Occipital lobe (tissue), 2 donors: ENCODE data around the gene NFATC1. TPM values are rescaled to one million over a fixed set of nuclear protein-coding genes. Genes with fewer than 3 reads are reported as not detected.

Experiments
- DNase-seq: peaks from one replicate; lab custom pipeline; 2025; lab: John Stamatoyannopoulos, UW
- total RNA-seq: library from RNA; depleted of rRNA; stranded (reverse); fragments of >200 nt; gene quantifications from one replicate; pipeline ENCODE4 v1.2.3, GENCODE V29; 2014

Gene NFATC1
- total RNA-seq, 1 donor from 2014 or later: 0.16 TPM

DNA sequence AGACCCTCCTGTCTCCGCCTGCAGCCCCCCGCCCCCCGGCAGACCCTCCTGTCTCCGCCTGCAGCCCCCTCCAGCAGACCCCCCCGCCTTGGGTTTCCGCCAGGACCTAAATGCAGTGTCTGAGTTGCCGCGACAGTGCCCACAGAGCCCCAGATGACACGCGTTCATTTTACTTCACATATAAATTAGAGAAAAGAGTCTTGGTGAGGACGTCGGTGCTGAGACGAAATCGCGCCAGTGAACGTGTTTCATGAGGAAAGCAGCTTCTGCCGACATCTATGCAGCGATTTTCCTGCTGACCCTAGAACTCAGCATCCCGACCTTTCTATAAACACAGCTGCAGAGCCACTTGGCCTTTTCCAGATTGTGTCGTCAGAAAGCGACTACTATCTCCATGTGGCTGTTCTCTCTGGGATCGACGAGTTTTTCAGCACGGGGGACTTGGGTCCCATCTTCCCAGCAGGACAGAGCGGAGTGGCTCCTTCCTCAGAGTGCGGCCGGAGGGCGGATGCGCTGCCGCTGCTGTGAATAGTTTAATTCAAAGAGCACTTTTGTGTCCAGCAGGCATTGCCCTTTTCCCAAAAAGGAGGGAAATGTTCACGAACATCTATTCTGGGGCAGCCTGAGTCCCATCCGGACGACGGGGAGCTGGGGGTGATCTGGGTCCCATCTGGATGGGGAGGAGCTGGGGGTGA, 136.7 kb downstream of the NFATC1 start:
- no peak for DNase-seq

DNA sequence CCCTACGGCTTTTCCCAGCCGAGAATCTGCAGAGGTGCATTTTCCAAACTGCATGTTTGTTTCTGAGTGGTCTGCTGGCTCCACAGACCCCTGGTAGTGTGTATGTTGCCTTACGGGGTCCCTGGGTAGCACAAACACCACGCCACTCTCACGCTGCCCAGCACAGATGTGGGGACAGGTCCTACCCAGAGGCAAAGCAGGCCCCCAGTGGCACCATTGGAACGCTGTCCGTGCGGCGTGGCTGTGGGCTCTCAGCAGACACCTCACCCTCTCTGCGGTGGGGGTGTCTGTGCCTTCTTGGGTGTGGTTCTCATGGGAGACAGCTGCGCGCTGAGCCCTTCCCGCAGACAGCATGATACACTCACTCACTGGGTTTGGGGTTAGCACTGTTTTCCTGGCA, 137.4 kb downstream of the NFATC1 start:
- no peak for DNase-seq

DNA sequence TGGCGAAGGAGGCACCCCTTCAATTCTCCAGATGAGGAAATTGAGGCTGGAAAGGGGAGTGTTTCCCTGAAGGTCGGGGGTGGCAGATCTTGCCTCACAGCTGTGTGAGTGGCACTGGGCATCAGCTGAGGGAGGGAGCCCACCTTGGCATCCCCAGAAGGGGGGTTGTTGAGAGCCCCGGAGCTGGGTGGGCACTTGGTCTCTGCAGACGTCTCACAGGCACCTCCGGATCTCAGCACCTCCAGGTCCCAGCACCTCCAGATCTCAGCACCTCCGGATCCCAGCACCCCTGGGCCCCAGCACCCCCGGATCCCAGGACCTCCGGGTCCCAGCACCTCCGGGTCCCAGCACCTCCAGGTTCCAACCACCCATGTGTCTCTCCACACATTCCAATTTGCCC, 137.9 kb downstream of the NFATC1 start:
- no peak for DNase-seq

DNA sequence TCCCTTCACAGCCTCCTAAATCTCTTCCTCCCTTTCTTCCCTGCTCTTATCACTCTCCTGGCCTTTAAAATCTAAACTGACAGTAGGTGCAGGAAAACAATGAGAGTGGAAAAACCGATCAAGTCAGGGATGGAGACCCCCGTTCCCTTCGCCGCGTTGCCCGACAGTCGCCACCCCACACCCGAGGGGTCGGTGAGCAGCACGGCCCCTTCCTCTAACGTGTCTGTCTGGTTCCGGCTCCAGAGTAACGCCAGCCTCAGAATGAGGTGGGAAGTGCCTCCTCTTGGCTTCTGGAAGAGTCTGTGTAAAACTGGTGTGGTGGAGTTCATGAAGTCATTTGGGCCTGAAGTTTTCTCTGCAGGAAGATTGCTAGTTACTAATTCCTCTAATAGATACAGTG, 138.6 kb downstream of the NFATC1 start:
- DNase-seq: no peak

DNA sequence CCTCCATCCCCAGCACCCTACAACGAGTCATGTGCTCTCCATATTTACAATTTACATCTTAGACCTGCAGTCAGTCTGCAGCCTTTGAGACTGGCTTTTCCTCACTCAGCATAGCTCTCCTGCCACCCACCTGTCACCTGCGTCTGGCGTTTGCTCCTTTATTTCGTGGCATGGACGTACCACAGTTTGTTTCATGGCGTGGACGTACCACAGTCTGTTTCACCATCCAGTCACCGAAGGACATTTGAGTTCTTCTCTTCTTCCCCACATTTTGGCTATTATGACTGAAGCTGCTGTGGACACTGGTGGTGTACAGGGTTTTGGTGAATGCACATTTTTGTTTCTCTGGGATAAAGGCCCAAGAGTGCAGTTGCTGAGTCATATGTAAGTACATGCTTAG, 142.0 kb downstream of the NFATC1 start:
- DNase-seq: no peak

DNA sequence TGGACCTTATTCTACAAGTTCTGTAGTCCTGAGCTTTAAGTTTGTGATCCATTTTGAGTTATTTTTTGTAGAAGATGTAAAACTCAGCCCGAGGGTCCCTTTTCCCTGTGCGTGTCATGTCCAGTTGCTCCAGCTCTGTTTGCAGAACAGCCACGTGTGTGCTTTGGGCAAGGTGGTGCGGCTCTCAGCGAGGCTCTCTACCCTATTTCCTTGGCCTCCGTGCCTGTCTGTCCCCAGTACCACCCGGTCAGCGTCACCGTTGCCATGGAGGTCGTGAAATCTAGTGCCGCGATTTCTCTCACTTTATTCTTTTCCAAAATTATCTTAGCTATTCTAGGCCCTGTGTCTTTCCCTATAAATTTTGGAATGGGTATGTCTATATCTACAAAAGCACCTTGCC, 142.9 kb downstream of the NFATC1 start:
- DNase-seq: no peak

DNA sequence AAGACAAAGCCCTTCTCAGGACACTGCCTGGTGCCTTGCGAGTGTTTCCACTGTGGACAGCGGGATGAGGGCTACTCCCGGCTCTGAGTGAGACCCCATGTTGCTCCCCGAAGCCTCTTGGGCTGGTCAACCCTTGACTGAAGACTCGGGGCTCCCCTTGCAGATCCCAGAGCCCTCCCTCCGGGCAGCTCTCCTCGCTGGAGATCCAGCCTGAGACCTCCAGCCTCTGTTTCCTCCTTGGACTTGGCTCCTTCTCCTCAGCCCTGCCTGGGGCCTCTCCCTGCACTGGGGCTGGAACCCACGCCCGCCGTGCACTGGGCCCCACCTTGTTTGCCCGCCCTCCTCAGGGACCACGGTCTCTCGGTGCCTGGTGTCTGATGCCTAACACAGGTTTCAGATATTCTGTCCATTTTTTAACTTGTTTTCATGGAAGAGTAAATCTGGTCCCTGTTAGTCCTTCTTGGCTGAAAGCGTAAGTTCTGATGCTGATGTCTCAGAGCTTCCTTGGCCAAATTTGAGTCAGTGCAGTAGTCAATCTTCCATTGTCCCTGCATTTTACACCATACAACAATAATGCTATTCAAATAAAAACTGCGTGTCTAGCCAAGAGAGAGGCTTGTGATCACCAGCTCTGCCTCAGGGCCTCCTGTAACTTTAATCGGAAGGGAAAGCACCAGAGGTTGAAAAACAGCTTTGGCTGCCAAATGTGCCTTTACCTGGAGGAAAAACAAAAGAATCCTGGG, 144.6 kb downstream of the NFATC1 start:
- no peak for DNase-seq

DNA sequence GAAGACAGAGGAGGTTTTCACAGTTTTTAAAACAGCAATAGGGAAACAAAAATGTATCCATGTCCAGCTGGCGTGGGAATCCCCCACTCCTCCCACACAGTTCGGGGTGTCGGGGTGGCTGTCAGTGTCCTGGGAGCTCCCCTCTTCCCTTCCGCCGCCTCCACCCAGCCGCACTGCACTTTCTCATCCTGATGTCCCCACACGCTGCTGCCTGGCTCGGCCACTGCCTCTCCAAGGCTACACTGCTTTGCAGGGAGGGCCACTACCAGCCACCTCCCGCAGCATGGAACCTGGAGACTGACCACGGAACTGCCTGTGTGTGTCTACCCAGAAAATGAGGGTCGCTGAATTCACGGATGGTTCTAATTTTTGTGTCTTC, 145.2 kb downstream of the NFATC1 start:
- DNase-seq: no peak

DNA sequence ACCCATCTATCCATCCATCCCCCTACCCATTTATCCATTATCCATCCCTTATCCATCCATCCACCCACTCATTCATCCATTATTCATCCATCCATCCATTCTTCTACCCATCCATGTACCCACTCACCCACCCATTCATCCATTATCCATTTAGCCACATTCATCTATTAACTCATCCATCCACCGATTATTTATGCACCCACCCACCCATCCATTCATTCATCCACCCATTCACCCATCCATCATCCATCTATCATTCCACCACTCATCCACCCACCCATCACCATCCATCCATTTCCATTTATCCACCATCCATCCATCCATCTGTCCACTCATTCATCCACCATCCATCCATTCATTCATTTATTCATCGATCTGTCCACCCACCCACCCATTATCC, 146.5 kb downstream of the NFATC1 start:
- no peak for DNase-seq

DNA sequence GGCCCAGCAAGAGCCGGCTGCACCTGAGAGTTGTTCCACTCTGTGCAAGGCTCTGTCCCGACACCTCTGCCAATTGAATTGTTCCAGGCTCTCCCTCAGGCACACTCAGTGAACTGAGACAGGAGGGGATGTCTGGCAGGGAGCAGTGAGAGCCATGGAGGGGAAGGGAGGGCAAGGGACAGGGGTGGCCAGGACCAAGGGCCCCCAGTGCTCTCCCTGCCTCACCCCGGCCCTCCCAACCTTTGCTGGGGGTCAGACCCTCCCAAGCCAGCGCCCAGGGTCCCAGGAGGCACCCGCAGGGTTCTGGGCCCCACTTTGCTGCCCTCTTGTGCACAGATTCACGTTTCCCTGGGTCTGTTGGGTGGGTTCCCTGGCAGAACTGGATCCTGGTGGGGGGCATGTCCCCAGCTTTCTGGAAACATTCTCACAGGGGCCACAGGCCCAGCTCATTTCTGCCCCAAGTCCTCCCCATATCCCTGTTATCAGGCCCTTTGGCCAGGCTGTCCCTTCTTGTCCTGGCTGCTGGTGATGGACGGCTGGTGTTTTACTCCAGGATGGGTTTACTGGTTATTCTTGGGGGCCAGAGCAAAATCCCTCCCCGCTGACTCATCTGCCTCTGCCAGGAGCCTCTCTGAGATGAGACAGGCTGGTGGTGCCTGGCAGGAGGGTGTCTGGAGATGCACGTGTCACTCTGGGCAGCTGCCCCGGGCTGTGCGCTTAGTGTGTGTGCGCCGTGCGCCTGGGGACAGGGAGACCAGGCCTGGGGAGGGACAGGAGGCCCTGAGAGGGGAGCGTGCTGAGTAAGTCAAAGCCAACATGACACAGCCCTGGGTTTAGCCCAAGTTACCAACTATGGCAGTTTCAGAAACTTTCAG, 147.4 kb downstream of the NFATC1 start:
- no peak for DNase-seq

DNA sequence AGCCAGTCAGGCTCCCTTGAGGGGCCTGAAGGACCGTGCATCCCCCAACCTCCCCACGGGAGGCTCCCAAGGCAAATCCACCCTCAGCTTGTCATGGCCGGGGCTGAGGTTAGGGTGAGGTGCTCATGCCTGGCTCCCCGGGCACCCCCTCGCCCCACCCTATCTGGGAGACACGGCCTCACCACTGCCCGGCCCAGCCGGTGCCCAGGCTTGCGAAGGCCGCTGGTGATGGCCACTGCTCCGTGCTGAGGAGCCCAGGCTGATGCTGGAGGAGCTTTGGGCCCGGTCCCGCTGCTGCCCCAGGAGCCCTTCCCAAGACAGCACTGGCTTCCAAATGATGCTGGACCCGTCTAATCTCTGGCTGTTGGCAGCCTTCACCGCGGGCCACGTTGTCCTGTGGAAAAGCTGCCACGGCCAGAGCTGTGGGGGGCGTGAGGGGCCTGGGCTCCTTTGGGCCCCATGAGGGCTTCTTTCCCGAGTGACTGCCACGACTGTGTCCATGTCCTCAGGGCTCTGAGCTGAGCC, 148.2 kb downstream of the NFATC1 start:
- no peak for DNase-seq

DNA sequence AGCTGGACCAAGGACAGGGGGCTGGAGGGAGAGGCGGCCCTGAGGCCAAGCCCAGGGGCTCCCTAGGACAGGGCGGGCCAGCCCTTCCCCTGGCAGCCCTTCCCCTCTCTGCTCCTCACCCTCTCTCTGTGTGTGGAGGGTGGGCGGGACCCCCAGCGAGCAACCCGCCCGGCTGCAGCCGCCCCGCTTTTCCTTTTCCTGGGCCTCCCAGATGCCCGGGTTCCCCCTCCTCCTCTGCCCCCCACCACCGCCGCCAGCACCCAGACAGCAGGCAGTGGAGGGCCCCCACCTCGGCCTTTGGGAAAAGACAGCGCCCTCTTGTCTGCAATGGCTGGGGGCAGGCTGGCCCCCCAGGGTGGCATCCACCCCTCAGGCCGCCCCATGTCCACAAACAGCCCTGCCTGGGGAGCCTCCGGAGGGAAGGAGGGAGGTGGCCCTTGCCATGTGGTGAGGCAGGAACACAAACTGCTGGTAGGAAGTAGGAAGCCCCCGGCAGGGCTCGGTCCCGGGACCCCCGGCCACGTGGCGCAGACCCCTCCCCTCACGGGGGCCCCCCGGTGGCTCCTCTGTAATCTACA, 148.7 kb downstream of the NFATC1 start:
- DNase-seq: no peak

DNA sequence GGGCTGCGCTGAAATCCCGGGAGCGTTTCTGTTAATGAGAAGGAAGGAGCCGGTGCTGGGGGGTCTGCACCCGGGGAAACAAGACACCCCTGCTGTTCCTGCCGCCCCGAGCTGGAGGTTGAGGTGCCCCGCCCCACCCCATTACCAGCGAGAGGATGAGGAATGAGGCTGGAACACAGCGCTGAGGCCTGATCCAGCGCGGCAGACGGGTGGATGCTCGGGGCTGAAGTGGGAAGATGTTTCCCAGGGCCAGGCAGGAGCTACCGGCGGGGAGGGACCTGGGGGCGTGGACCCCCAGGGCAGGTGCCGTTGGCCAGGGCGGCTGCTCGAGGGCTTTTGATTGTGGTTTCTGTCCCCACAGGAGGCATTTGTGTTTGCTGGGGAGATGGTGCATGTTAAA, 149.5 kb downstream of the NFATC1 start:
- DNase-seq: no peak

DNA sequence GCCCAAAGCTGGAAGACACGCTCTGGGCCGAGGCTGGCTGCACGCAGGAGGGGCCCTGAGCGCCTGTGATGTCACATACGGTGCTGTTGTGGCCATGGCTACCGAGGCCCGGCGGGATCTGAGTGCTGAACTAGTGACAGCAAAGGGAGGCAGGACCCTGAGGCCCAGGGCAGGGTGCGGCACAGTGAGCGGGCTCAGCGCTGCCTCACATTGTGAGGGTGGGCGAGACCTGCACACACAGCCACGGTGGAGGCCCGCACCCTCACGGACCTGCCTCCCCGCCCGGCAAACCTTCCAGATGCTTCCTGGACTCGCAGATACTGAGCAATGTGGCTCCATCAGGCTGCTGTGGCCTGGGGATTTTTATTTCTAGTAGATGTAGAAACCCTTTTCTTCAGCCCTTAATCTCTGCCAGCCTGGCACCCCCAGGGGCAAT, 150.0 kb downstream of the NFATC1 start:
- DNase-seq: no peak

DNA sequence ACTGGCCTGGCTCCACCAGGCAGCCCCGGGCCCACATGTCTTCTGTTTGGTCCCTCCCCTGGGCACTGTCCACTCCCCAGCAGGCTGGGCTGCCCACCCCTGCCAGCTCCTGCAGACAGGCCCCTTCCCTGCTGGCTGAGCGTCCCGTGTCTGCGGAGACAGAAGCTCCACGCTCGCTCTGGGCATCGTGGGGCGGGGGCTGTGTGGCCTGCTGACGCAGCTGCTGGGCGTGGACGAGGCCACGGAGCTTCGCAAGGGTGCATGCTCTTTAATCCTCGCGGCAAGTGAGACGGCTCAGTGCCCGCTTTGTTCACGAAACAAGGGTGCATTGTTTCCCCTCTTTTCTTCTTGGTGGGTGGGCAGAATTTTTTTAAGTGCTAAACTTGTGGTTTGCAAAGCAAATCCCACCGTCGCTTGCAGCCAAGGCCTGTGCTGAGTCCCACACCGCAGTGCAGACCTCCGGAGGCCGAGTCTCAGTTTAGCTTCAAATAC, 151.1 kb downstream of the NFATC1 start:
- no peak for DNase-seq

DNA sequence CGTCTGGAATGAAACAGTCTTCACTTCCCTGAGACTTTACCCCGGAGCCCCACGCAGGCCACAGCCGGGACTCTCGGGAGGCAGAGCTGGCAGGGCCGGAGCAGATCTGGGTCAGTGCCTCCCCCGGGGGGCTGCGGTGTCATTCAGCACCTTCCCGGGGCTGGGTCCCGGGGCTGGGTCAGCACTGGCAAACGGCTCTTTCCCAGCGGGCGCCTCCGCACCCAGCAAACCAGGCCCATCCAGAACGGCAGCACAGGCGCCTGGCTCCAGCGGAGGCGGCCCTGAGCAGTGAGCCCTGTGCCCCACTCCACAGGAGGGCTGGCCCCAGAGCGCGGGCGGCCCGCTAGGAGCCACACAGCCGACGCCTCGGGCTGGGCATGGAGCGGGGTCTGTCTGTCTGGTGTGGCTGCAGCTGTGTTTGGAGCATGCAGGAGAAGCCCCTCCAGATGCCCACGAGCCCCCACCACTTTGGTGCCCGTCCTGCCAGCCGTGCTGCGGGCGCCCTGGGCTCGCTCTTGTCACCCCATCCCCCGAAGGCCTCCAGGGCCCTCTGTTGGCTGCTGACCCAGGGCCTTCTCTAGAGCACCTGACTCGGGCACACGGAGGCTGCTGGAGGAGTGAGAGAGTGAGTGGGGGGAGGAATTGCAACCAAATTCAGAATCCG, 151.8 kb downstream of the NFATC1 start:
- no peak for DNase-seq

DNA sequence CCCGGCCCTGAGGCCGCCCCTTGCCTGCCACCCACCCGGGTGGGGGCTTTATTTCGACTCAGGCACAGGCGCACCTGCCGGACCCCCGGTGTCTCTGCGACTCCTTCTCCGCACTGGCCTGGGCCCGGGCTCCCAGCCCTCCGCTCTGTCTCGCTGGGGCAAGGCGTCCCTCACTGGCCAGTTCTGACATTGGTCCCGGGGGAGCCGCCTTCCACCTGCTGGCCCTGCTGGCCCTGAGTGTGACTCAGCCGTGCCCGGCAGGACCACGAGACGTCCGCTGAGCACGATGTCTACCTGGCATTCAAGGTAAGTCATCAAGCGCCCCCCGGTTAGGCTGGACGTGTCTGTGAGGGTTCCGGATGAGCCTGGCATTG, 152.3 kb downstream of the NFATC1 start:
- DNase-seq: no peak

DNA sequence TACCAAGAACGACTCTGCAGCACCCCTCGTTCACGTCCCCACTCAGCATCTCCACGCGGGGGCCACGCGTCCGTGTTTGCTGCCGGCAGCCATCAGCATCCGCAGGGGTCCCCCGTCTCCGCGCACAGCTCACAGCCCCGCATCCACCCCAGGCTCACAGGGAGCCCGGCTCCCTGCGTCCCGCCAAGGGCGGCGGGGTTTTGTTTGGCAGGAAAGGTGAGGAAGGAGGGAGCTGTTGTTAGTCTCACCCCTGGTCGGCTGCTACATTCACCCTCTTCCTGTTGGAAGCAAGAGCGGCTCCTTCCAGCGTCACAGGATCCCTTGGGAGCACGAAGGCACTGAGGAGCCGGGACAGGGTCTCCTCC, 152.9 kb downstream of the NFATC1 start:
- no peak for DNase-seq

DNA sequence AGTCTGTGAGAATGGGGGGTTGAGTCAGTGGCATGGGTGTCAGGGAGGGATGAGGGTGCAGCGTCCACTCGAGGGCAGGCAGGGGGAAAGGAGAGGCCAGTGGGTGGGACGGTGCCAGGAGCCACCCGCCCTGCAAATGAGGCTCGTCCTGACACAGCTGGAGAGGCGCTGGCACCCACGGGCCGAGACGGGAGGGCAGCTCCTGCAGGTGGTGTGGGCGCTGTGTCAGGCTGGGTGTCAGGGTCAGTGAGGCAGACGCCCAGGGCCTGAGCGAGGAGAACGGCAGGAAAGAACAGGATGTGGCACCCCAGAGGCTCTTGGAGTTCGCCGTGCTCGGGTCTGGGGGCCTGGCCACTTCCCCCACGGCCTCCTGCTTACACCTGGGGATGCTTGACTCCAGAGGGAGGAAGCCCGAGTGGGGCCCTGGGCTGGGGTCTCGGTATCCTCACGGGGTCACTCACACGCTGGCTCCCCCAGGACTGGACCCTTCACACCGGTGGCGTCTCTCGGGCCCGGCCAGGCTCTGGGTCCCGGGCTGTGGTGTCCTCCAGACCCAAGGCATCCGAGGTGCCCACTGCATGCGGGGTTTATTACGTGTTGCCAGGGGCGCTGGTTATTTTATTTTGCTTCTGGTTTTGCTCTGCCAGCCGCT, 153.4 kb downstream of the NFATC1 start:
- DNase-seq: no peak

DNA sequence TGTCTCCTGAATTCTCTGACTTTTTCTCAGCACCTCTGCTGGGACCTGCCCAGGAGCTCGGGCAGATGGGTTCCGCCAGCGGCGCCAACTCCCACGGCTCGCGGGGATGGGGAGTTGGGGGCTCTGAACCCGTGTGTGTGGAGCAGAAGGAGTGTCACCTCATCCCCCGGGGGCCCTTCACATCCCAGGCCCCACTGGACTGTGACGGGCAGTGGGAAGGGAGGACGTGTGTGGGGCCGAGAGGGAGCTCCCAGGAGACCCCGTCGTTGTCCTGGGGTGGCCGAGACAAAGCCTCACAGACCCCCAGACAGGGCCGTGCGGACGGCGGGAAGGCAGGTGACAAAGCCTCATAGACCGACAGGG, 153.9 kb downstream of the NFATC1 start:
- DNase-seq: no peak
